ENCODE data around the gene MED15. TPM values are rescaled to one million over a fixed set of nuclear protein-coding genes. Genes with fewer than 3 reads are reported as not detected.
"Not testable (repeated sequence)": the region's sequence is repeated elsewhere in the genome, so short reads cannot be mapped to it uniquely, and the experiment has no call there.

MED15 gene
- total RNA-seq, 1 donor from 2014 or later: 105 TPM

GRCh38 chr22:20469110-20469868, 38.1 kb upstream of the MED15 start:
- Histone ChIP-seq H3K9me3 (no peaks in the 10 kb centered on the region), H3K4me1 (no peaks in the 10 kb centered on the region), H3K4me3 (no peak overlapping the region), H3K27ac (no peak overlapping the region), H3K27me3 (ENCODE audit: low read depth) (no peaks in the 10 kb centered on the region), H3K36me3 (peaks cover 32% of the 10 kb centered on the region)
- ATAC-seq (no peak), DNase-seq (no peak)
- TF ChIP-seq CTCF (IDR thresholded peaks at IDR 0.05): no peak
- intact Hi-C loops (cut with DNase I): no loop called here

GRCh38 chr22:20470525-20470924, 36.9 kb upstream of the MED15 start:
- DNase-seq; H3K9me3 ChIP-seq; intact Hi-C loops (cut with DNase I): not testable (repeated sequence)

GRCh38 chr22:20471126-20471833, 36.1 kb upstream of the MED15 start:
- Histone ChIP-seq H3K4me1 (no peaks in the 10 kb centered on the region), H3K36me3 (peaks cover 20% of the 10 kb centered on the region), H3K4me3 (no peak overlapping the region), H3K27ac (no peak overlapping the region), H3K9me3 (no peaks in the 10 kb centered on the region), H3K27me3 (ENCODE audit: low read depth) (no peaks in the 10 kb centered on the region)
- ATAC-seq: no peak
- no peak for DNase-seq
- intact Hi-C loops (cut with DNase I): no loop called here
- no peak for TF ChIP-seq CTCF (IDR thresholded peaks at IDR 0.05)

More at GRCh38 chr22:20470525-20470924, 36.9 kb upstream of the MED15 start:
- not testable (repeated sequence) for H3K27ac ChIP-seq; ATAC-seq; H3K4me1 ChIP-seq; H3K27me3 ChIP-seq (ENCODE audit: low read depth); H3K4me3 ChIP-seq
- H3K36me3 ChIP-seq: peaks cover 20% of the 10 kb centered on the region

GRCh38 chr22:20472629-20473442, 34.6 kb upstream of the MED15 start:
- DNase-seq: no peak
- no peaks in the 10 kb centered on the region for H3K9me3 ChIP-seq
- no peak overlapping the region for H3K4me3 ChIP-seq
- no peaks in the 10 kb centered on the region for H3K4me1 ChIP-seq
- peaks cover 20% of the 10 kb centered on the region for H3K36me3 ChIP-seq
- H3K27ac ChIP-seq: no peak overlapping the region
- intact Hi-C loops (cut with DNase I): no loop called here
- TF ChIP-seq CTCF (IDR thresholded peaks at IDR 0.05): no peak
- ATAC-seq: no peak
- H3K27me3 ChIP-seq (ENCODE audit: low read depth): no peaks in the 10 kb centered on the region

- H3K27me3 ChIP-seq (ENCODE audit: low read depth): no peaks in the 10 kb centered on the region
- no peak overlapping the region for H3K4me3 ChIP-seq
- no peaks in the 10 kb centered on the region for H3K9me3 ChIP-seq
- H3K4me1 ChIP-seq: no peaks in the 10 kb centered on the region
- intact Hi-C loops (cut with DNase I): no loop called here
- no peak for TF ChIP-seq CTCF (IDR thresholded peaks at IDR 0.05)
- no peak overlapping the region for H3K27ac ChIP-seq
- ATAC-seq: no peak
- H3K36me3 ChIP-seq: peaks cover 10% of the 10 kb centered on the region
- no peak for DNase-seq
These were observed 32.3 kb upstream of the MED15 start for GRCh38 chr22:20475115-20475436.

GRCh38 chr22:20475569-20475968, 31.8 kb upstream of the MED15 start:
- H3K27me3 ChIP-seq (ENCODE audit: low read depth); H3K4me1 ChIP-seq; intact Hi-C loops (cut with DNase I): not testable (repeated sequence)

GRCh38 chr22:20478059-20478458, 29.4 kb upstream of the MED15 start:
- H3K4me1 ChIP-seq: not testable (repeated sequence)

More at GRCh38 chr22:20475569-20475968, 31.8 kb upstream of the MED15 start:
- not testable (repeated sequence) for H3K36me3 ChIP-seq, H3K4me3 ChIP-seq, ATAC-seq, H3K27ac ChIP-seq, DNase-seq, H3K9me3 ChIP-seq

More at GRCh38 chr22:20478059-20478458, 29.4 kb upstream of the MED15 start:
- ATAC-seq; H3K27ac ChIP-seq; H3K27me3 ChIP-seq (ENCODE audit: low read depth); H3K4me3 ChIP-seq; H3K9me3 ChIP-seq; H3K36me3 ChIP-seq; intact Hi-C loops (cut with DNase I); DNase-seq: not testable (repeated sequence)
